Left renal cortex interstitium (tissue), 4 donors: ENCODE data around the gene SNRNP200. TPM values are rescaled to one million over a fixed set of nuclear protein-coding genes. Genes with fewer than 3 reads are reported as not detected.

Experiments used
- DNase-seq, 4 donors: peaks; one replicate each; pipeline ENCODE4 v3.0.0-alpha.2; 2013; ENCODE audit warnings: low read depth in 4 of 4, low spot score in 2 of 4, missing footprints in 1 of 4
- polyA plus RNA-seq, 4 donors: library from polyadenylated mRNA; unstranded; fragments of 120-200 nt; gene quantifications; one replicate each; pipeline ENCODE4 v1.2.1, GENCODE V29; 2013; ENCODE audit not compliant: insufficient read length in 4 of 4

SNRNP200 gene
- polyA plus RNA-seq, 4 donors: 177 to 201 (median 189) TPM

DNA sequence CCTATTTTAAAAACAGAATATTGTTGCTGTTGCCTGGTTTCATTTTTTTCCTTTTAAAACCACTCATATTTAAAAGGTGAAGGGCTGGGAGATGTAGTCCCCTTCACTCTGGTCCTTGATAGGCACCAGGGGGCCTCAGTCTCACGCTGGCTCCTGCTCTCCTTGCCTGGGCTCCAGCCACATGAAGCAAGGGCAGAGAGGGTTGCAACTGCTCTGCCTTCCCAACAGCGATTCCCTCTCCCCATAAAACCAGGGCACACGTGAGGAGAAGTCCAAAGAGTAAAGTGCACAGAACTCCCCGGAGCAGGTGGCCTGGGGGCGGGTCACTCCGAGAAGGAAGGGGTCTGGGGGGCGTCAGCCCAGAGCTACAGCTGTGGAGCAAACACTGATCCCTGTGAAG, 52.3 kb downstream of the SNRNP200 start:
- DNase-seq: no peak

DNA sequence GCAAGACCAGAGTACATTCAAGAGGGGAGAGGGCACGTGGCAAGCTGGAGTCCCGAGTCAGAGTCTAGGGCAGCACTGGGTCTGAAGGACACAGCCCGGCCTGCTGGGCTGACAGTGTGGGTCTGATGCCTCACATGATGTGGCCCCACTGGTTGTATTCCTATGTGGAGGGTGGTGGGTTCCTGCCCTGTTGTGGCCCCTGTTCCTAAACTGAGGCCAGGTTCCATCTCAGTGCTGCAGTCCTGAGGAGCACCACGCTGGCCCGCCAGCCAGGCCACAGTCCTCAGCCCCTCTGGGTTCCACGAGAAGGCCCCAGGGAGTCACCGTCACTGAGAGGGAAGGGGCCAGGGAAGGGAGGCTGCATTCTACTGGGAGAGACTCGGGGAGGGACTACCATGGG, 52.8 kb downstream of the SNRNP200 start:
- no peak for DNase-seq

DNA sequence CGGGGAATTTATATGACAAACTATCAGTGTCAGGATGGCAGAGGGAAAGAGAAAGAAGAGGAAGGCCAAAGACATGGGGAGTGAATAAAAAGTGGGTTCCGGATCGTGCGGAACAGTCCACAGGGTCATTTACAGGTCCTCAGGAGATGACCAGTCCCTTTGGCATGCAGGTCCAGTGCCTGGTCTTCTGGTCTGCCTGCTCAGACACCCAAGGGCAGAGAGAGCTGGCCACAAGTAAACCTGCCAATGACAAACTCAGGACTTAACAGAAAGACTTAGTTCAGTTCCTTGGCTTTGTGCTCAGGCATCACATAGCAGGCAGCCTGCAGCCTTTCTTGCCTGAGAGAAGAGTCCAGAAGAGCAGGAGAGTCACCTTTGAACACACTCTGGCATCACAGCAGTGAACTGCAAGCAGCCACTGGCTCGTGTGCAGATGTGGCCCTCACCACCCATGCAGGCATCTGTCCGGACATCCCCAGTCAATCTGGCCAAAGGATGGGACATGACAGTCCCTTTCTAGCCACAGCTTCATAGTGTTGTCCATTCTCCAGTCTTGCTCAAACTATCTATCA, 53.5 kb downstream of the SNRNP200 start:
- peak in 1 of 4 donors; percentile 75 for DNase-seq

DNA sequence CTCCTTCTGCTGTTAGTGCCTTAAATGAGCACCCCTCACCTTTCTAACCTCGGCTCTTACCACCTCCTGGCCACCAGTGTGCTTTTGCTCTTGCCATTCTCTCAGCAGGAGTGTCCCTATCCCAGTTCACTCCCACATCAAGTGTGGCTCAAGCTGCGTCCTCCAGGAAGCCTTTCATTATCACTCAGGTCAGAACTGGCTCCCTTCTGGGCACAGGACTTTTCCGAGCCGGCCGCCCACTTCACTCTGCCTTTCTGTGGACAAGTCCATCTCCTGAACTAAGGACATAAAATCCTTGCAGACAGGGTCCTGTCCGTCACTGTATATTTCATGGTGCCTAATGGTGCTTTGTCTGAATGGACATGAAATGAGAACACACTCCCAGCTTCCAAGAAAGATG, 55.2 kb downstream of the SNRNP200 start:
- DNase-seq: no peak

DNA sequence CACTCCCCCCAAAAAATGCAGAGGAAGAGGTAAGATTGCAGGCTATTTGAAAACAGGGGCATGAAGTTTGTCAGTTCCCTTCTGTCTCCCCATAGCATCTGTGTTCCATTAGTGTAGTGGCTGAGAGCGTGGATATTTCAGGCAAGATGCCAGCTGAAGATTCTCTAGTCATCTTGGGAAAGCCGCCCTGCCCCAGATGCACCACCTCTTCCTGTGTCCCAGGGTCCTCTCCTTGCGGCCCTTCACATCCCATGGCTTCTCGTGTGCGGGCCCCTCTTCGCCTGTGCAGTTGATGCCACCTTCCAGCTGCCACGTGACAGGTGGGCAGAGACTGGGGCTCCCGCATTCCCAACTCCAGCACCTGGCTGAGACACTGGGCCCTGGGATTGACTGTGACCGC, 55.7 kb downstream of the SNRNP200 start:
- no peak for DNase-seq

DNA sequence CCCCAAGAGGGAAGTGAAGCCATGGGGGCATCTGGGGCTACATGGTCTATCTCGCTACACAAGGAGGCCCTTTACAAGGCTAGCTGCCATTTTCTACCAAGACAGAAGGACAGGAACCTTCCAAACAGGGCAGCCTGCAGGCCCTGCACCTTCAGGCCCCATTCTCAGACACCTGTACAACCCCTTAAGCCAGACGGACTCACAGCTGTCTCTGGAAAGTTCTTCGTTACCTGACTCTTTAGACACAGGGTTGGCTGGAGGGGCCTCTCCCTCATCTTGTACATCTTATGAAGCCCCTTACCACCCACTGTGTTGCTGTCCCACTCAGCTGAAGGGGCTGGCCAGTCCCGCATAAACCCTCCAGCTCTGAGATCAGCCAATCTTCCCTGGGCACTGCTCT, 56.7 kb downstream of the SNRNP200 start:
- no peak for DNase-seq

DNA sequence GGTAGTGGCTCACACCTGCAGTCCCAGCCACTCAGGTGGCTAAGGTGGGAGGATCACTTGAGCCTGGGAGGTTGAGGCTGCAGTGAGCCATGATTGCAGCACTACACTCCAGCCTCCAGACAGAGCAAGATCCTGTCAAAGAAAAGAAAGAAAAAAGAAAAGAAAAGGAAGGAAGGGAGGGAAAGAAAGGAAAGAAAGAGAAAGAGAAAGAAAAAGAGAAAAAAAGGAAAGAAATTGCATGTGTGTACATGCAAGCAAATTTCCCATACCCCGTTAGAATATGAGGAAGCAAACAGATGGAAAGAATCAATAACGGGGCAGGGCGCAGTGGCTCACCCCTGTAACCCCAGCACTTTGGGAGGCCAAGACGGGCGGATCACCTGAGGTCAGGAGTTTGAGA, 57.5 kb downstream of the SNRNP200 start:
- no peak for DNase-seq

DNA sequence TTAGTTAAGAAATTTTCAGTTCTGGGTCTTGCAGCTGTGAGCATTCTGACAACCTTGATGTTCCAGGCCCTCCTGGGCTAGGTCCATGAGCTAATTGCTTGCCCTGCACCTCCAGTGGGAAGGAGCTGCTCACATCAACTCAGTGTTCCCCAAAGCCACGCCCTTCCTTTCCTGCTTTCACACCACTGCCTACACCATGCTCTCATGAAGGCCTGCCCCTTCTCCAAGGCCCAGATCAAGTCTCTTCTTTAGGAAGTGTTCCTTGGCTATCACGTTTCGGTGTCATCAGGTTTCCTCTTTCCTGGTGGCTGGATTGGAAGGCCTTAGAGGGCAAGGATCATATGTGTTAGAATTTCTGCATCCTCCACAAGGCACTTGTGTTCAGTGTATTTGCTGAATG, 58.3 kb downstream of the SNRNP200 start:
- DNase-seq: no peak

DNA sequence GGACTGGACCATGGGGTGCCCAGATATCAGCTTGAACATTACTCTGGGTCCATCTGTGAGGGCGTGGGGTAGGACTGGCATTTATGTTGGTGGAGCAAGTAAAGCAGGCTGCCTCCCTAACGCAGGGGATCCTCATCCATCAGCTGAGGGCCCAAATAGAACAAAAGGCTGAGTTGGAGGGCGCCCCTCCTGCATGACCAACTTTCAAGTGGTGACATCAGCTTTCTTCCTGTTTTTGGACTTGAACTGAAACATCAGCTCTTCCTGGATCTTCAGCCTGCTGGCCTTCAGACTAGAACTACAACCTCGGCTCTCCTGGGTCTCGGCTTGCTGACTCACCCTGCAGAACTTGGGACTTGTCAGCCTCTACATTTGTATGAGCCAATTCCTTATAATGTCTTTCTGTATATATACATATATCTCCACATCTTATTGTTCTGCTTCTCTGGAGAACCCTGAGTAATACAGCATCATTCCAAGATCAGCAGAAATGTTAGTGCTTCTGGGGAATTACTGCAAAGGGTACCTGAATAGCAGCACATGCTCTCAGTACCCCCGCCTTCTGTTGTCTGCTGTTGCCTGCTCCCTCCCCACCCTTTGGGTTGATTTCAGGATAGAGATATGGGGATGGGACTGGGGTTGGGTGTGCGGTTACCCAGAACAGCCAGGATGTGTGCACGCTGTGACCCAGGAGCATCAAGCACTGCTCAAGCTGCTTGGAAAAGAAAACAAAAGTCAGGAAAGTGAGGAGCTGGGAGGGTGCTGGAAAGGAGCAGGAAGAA, 59.5 kb downstream of the SNRNP200 start:
- DNase-seq: no peak

DNA sequence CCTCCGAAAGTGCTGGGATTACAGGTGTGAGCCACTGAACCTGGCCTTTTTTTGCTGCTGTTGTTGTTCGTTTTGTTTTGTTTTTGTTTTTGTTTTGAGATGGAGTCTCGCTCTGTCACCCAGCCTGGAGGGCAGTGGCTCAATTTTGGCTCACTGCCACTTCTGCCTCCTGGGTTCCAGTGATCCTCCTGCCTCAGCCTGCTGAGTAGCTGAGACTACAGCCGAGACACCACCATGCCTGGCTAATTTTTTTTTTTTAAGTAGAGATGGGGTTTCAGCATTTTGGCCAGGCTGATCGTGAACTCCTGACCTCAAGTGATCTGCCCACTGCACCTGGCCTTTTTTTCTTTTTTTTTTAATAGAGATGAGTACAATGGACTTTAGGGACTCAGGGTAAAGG, 61.5 kb downstream of the SNRNP200 start:
- no peak for DNase-seq

DNA sequence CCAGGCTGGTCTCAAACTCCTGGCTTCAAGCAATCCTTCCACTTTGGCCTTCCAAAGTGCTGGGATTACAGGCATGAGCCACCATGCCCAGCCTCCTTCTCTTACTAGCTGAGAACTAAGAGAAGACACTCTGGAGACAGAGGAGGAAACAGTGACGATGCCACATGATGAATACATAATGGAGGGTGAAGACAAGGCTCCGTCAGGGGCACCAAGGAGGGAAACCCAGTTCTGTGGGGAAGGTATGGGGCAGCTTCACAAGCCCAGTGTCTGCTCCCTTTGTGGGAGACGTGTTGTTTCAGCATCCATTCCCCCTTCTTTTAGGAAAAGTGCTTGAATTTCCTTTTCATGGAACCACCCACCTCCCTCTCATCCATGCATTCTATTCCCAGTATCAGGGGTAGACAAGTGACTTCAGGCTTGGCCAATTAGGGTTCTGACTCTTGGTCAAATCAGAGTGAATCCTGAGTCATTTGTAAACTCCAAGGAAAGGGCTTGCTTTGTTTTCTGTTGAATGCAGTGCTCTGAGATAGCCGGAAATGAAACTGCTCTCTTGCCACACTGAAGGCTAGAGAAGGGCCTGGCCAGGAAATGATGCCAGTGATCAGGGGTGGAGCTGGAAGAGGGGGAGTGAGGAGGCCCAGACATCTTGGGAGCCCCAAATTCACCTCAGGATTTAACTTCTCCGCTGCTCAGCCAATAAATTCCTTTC, 63.3 kb downstream of the SNRNP200 start:
- no peak for DNase-seq

DNA sequence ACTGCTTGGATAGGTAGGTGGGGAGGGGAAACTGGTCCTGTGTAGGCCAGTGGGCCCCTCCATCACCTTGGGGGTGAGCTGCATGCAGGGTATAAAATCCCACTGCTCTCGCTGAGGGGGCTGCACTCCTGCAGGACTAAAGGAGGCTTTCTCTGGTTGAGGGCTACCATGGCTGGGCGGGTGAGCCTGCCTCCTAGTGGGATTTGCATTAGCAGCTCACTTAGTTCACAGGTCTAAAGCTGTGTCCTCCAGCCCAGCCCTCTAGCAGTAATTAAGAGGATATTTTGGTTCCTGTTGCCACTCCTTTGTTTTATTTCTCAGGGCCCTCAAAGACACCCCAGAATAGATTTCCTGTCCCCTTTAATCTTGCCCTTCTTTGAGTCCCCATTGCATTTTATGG, 64.1 kb downstream of the SNRNP200 start:
- no peak for DNase-seq

DNA sequence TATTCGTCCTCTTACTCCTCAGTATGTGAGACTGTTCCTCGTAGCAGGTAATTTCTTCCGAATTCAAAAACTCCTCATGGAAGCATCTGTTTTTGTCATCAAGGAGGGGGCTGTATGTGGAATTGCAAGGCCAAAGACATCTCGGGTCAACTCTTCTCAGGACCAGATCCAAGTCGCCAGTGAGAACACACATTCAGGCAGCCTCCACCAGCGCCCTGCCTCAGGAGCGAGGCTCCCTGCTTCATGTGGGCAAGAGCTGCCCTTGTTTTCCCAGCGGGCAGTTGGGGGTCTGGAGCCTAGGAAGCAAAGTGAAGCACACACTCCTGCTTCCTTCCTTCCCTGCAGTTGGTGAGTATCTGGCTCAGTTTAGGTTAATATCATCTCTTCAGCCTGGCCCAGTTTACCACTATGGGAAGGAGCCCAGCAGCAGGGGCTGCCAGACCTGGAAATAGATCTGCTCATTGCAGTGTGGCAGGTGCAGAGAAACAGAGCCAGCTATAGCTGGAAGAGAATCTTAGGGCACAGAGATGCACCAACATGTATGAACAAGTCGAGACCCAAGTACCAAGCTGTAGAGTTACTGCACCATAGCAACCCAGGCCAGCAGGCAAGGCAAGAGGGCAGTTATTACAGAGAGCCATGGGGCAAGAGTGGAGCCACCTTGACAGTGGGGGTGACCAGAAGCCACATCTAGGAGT, 64.9 kb downstream of the SNRNP200 start:
- DNase-seq: no peak

DNA sequence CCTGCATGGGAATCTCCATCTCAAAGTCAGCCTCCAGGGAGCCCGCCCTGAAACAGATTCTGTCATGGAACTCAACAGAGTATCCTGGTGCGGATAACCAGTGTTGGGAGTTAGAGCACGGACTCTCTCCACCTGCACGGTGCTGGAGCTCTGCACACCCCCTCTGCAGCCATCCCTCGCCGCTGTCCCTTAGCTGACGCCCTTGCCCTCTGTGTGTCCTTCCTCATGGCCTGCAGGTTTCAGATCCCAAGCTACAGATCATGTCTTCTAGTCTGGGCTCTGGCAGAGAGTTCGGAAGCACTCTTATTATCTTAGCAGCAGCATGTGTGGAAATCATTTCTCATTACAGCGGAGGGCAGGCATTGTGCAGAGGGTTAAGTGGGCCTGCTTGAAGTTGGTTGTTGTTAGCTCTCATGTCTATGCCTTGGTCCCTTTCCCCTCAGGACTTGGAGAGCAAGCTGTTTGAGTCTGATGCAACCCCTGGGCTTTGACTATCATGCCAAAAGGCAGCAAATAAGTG, 65.5 kb downstream of the SNRNP200 start:
- no peak for DNase-seq

DNA sequence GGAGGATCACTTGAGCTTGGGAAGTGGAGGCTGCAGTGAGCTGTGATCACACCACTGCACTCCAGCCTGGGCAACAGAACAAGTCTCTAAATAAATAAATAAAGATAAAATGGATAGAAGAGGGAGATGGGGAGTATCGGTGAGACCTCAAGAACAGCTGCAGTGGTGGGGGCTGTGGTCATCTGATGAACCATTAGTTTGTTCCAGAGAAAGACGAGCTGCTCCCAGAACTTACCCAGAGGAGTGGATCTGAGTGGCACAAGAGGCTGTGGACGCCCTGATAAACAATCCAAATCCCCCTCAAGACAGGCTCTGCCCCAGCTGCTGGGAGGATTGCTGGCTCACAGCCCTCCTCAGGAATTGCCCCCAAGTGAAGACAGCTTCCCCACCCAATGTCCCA, 66.3 kb downstream of the SNRNP200 start:
- DNase-seq: no peak

DNA sequence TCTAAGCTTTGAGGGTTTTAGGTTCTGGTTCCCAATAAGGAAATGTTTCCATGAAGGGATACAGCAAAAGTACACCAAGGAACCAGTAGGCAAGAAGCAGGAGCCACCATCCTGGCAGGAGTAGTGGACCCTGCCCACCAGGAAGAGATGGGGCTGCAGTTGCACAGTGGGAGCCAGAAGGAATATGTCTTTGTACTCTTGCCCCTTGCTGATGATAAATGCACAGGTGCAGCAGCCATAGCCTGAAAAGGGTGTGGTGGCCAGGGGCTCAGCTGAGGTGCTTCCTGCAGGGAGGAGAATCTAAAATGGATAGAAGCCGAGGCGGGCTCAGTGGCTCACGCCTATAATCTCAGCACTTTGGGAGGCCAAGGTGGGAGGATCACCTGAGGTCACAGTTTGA, 67.1 kb downstream of the SNRNP200 start:
- DNase-seq: no peak

DNA sequence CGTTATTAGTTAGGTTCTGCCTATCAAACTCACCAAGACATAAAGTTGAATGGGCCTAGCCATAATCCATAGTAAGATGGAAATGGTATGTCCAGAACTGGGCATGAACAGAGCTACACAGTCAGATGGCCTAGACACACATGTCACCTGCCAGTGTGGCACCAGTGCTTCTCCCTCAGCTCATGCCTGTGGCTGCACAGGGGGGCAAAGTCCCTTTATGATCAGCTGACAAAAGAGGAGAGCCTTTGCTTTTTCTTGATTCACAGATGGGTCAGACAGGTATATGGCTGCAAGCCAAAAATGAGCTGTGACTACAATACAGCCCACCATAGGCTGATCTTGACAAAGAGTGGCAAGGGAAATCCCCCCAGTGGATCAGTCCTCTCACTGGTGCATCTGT, 68.5 kb downstream of the SNRNP200 start:
- no peak for DNase-seq

DNA sequence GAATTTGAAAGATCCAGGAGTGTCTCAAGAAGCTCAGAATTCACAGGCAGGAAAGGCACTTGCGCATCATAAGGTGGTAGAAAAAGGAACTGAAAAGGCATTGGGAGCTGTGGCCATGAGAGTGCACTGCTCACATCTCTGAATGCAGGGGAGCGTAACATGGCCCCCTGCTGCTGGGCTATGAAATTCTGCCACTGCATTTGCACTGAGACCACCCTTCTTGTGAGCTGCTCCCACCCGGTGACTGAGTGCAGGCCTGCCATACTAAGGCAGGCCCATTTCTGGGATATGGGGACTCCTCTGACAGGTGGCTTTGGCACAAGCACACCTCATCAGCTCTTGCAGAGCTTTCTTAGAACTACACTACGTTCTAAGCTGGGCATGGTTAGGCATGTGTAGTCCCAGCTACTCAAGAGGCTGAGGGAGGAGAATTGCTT, 71.4 kb downstream of the SNRNP200 start:
- DNase-seq: no peak

DNA sequence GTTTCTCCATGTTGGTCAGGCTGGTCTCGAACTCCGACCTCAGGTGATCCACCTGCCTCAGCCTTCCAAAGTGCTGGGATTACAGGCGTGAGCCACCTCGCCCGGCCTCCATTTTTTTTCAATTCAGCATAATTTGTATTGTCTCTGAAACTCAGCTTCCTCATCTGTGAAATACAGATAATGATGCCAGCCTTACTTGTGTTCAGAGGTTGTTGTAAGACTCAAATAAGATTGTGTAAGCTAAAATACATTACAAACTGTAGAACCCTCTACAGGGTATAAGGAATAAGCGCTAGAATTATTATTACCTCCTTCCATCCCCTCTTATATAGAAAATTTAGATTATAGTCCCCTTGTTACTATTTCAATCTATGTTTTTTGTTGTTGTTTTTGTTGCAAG, 71.9 kb downstream of the SNRNP200 start:
- DNase-seq: no peak

DNA sequence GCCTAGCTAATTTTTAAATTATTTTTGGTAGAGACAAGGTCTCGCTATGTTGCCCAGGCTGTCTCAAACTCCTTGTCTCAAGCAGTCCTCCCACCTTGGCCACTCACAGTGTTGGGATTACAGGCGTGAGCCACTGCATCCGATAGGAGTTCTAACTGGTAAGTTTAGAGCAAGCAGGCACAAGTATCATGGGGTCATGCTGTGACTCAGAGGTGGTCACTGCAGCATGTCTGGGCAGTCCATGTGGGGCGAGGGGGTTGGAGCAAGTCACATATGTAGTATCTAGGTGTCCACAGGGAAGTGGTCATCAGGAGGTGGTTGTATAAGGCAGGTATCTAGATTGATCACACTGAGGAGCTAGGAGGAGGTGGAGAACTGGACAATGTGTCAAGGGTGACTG, 74.0 kb downstream of the SNRNP200 start:
- DNase-seq: no peak

DNA sequence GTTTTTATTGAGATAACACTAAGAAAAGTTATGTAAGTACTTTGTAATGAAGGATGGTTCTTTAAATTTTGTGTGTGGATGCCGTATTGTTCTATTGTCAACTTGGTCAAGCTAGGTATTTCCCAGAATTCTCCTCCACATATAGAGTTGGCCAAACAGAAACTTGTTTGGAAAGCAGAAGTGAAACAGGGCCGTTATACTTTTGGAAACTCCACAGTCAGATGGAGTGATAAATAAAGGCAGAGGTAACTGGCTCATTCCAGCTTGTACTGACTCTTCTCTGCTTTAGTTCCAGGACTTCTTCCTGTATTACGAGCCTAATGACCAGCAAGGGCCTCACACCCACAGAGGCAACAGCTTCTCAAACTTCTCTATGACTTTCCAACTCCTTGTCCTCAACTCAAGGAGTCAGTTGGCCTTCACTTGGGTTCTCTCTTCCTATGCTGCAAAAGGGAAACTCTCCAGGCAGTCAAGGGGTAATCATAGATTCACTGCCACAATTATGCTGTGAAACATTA, 80.3 kb downstream of the SNRNP200 start:
- DNase-seq: no peak
